ENCODE results near the gene KCNJ16.
A peak's percentile ranks its signal among the peaks of the same experiment; 100 is the strongest.

The KCNJ16 gene

GRCh38 chr17:70107441-70107840, 32.4 kb downstream of the KCNJ16 start:
- H3K4me3 ChIP-seq (ENCODE audit: low read depth, low read length) = no peak overlapping the region
- no peak for DNase-seq (ENCODE audit: low read depth, low spot score)
- in situ Hi-C loops (cut with HindIII; ENCODE audit: low sequenced_read_pairs) = no loop called here
- TF ChIP-seq CTCF (IDR thresholded peaks at IDR 0.05; ENCODE audit: low read depth, low read length) = no peak

- DNase-seq (ENCODE audit: low read depth, low spot score) = no peak
- TF ChIP-seq CTCF (IDR thresholded peaks at IDR 0.05; ENCODE audit: low read depth, low read length) = no peak
- in situ Hi-C loops (cut with HindIII; ENCODE audit: low sequenced_read_pairs) = no loop called here
- no peak overlapping the region for H3K4me3 ChIP-seq (ENCODE audit: low read depth, low read length)
These were observed 33.0 kb downstream of the KCNJ16 start for GRCh38 chr17:70107904-70108565.

- no peak for DNase-seq (ENCODE audit: low read depth, low spot score)
- no peak for TF ChIP-seq CTCF (IDR thresholded peaks at IDR 0.05; ENCODE audit: low read depth, low read length)
- no peak overlapping the region for H3K4me3 ChIP-seq (ENCODE audit: low read depth, low read length)
- in situ Hi-C loops (cut with HindIII; ENCODE audit: low sequenced_read_pairs) = no loop called here
These were observed 34.5 kb downstream of the KCNJ16 start for GRCh38 chr17:70109497-70109896.

GRCh38 chr17:70110443-70110880, 35.4 kb downstream of the KCNJ16 start:
- DNase-seq (ENCODE audit: low read depth, low spot score) = peak; percentile 89
- TF ChIP-seq CTCF (IDR thresholded peaks at IDR 0.05; ENCODE audit: low read depth, low read length) = no peak
- in situ Hi-C loops (cut with HindIII; ENCODE audit: low sequenced_read_pairs) = no loop called here
- no peak overlapping the region for H3K4me3 ChIP-seq (ENCODE audit: low read depth, low read length)

- no peak overlapping the region for H3K4me3 ChIP-seq (ENCODE audit: low read depth, low read length)
- in situ Hi-C loops (cut with HindIII; ENCODE audit: low sequenced_read_pairs) = no loop called here
- no peak for TF ChIP-seq CTCF (IDR thresholded peaks at IDR 0.05; ENCODE audit: low read depth, low read length)
- no peak for DNase-seq (ENCODE audit: low read depth, low spot score)
These were observed 36.2 kb downstream of the KCNJ16 start for GRCh38 chr17:70111201-70111600.

- no peak overlapping the region for H3K4me3 ChIP-seq (ENCODE audit: low read depth, low read length)
- in situ Hi-C loops (cut with HindIII; ENCODE audit: low sequenced_read_pairs) = no loop called here
- TF ChIP-seq CTCF (IDR thresholded peaks at IDR 0.05; ENCODE audit: low read depth, low read length) = no peak
- no peak for DNase-seq (ENCODE audit: low read depth, low spot score)
These were observed 39.4 kb downstream of the KCNJ16 start for GRCh38 chr17:70114405-70114804.

Measured in astrocyte of the spinal cord (primary cell).